Stimulated activated CD8-positive, alpha-beta memory T cell treated with anti-CD3 and anti-CD28 coated beads, Interleukin-7, amount 100 ng/mL, for 1 hour (primary cell): ENCODE measurements around the gene ZNF177.
"Not testable (repeated sequence)": the region's sequence is repeated elsewhere in the genome, so short reads cannot be mapped to it uniquely, and the experiment has no call there.

Experiments used
- DNase-seq, 2 donors: peaks; one replicate each; pipeline ENCODE4 v3.0.0-alpha.2; 2020; ENCODE audit warnings: low read depth in 2 of 2

ZNF177 gene

DNA sequence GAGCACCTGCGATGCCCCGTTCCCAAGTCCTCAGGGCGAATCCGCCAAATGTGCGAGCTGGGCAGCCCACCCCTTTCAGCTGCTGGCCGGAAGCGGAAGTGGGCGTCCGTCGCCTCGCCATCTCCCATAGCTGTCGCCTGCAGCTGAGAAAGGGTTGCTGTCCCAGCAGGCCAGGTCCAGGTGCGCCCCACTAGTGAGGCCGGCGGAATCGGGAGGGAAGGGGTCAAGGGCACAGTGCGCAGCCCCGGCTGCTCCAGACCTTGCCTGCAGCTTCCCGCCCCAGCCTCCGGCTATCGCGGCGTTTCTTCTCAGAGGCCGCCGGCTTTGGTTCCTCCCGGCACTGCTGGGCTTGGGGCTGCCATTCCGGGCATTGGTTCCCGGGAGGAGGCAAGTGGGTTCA is at the start of gene ZNF177:
Gene ZNF177 (plus strand): TSS at position 109 of the 400 bp plus-strand sequence. CDS start 15,299 bp downstream, outside the sequence.
- no peak for DNase-seq

DNA sequence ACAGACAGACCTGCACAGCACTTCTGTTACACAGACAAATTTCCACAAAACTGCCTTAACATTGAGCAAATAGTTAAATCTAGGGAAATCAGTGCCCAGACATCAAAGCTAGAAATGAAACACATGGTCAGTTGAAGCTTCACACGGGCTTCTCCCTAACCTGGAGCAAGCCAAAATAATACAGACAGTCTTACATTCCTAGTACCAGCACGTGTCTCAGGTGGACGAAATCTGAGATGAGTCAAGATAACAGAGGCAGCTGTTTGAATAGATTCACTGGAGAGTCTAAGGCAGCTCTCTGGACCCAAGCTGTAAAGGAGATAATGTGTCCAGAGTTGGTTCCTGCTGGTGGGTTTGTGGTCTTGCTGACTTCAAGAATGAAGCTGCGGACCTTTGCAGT is 49.1 kb upstream of the ZNF177 start:
- DNase-seq: no peak

DNA sequence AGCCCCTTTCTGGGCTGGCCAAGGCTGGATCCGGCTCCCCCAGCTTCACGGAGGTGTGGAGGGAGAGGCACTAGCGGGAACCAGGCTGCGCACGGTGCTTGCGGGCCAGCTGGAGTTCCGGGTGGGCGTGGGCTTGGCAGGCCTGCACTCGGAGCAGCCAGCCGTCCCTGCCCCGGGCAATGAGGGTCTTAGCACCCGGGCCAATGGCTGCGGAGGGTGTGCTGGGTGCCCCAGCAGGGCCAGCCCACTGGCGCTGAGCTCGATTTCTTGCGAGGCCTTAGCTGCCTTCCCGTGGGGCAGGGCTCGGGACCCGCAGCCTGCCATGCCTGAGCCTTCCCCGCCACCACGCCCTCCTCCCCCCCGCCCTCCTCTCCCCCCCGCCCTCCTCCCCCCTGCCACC is 41.5 kb upstream of the ZNF177 start:
- DNase-seq: no peak

DNA sequence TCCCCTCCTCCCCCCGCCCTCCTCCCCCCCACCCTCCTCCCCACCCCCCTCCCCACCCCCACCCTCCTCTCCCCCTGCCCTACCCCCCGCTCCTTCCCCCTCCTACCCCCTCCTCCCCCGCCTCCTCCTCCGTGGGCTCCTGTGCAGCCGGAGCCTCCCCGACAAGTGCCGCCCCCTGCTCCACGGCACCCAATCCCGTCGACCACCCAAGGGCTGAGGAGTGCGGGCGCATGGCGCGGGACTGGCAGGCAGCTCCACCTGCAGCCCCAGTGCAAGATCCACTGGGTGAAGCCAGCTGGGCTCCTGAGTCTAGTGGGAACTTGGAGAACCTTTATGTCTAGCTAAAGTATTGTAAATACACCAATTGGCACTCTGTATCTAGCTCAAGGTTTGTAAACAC is 41.1 kb upstream of the ZNF177 start:
- not testable (repeated sequence) for DNase-seq

DNA sequence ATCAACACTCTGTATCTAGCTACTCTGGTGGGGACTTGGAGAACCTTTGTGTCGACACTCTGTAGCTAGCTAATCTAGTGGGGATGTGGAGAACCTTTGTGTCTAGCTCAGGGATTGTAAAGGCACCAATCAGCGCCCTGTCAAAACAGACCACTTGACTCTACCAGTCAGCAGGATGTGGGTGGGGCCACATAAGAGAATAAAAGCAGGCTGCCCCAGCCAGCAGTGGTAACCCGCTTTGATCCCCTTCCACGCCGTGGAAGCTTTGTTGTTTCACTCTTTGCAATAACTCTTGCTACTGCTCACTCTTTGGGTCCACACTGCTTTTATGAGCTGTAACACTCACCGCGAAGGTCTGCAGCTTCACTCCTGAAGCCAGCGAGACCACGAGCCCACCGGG is 40.6 kb upstream of the ZNF177 start:
- not testable (repeated sequence) for DNase-seq

DNA sequence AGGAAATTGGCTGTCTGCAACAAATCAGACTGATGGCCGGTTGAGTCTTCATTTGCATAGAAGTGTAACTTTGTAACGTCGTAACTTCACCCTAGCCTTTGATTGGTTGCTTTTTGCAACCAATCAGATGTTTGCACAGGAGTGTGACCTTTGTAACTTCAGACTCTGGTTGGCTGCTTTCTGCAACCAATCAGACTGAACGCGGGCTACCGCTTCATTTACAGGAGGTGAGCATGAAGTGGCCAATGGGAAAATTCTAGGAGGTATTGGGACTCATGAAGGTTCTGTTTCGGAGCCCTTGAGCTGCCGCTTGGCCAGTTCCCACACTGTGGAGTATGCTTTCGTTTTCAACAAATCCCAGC is 39.3 kb upstream of the ZNF177 start:
- DNase-seq: no peak

DNA sequence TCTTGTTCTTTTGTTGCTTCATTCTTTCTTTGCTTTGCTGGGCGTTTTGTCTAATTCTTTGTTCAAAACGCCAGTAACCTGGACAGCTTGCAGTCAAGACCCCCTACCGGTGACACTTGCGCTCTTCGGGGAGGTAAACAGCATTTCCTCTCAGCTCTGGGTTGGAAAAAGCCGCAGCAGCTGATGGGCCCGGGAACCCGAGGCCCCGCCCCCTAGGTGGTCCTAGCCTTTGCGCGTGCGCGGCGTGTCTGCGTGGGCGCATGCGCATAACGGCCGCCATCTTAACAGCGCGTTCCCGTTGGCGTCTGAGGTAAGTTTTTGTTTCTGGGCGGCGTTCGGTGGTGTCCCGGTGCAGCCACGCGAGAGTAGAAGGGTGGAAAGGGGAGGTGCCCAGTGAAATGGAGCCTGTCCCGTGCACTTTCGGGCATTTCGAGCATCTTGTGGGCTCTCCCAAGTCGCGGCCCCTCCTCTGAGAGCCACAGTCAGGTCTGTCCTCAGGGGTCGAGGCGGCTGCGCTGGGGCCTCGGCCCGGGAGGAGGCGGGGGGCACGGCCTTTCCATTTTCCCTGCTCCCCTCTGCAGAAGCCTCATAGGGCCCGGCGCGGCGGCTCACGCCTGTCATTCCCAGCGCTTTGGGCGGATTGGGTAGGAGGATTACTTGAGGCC is 38.8 kb upstream of the ZNF177 start, which contains the start of gene ZNF559:
Gene ZNF559 (plus strand): TSS at position 261 of the 665 bp plus-strand sequence. CDS start 14,371 bp downstream, outside the sequence.
- DNase-seq: peak; percentile 96

DNA sequence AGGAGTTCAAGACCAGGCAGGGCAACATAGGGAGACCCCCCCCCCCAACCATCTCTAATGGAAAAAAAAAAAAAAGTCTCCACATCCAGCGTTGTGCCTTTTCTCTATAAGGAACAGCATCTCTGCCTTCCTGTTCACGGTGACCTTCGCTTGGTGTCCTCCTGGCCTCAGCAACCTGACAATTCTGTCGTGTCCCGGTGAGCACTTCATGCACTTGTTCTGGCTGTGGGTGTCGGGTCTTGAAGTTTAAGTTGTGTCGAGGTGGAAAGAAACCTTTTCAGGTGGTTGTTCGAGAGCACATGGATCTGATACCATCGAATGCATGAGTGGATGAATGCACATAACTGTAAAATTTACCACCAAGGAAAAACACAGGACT is 38.2 kb upstream of the ZNF177 start:
- DNase-seq: no peak

DNA sequence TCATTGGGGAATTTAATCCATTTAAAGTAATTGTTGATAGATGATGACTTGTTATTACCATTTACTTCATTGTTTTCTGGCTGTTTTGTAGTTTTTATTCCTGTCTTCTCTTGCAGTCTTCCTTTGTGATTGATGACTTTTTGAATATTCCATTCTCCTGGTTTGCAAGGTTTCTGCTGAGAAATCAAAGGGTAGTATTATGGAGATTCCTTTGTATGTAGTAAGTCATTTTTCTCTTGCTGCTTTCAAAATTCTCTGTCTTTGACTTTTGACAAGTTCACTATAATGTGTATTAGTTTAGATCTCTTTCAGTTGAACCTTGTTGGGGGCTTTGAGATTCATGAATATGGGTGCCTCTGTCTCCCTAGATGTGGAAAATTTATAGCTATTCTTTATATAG is 32.8 kb upstream of the ZNF177 start:
- DNase-seq: no peak

DNA sequence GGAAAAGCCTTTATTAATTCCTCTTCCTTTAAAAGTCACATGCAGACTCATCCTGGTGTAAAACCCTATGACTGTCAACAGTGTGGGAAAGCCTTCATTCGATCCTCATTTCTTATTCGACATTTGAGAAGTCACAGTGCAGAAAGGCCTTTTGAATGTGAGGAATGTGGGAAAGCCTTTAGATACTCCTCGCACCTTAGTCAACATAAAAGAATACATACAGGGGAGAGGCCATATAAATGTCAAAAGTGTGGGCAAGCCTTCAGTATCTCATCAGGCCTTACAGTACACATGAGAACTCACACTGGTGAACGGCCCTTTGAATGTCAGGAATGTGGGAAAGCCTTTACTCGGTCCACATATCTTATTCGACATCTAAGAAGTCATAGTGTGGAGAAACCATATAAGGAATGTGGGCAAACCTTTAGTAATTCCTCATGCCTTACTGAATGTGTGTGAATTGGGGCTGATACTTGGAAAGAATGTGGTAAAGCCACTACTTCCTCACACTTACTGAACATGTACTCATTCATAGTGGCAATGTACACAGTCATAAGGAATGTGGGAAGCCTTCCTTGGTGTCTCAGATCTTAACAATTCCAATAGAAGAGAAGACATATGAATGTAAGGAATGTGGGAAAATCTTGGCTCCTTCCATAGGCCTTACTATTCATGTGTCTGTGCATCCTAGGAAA is 20.1 kb upstream of the ZNF177 start:
- DNase-seq: no peak

DNA sequence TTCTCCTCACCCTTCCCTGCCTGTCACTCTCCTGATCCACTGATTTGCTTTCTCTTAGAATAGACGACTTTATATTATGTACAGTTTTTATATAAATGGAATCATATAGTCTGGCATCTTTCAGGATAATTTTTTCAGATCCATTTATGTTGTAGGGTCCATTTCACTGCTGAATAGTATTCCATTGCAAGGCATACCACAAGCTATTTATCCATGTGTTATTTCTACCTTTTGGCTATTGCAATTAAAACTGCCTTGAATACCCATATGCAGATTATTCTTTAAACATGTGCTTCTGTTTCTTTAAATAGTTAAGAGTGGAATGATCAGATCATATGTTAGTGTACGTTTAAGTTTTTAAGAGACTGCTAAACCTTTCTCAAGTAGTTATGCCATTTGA is 17.8 kb upstream of the ZNF177 start:
- no peak for DNase-seq

DNA sequence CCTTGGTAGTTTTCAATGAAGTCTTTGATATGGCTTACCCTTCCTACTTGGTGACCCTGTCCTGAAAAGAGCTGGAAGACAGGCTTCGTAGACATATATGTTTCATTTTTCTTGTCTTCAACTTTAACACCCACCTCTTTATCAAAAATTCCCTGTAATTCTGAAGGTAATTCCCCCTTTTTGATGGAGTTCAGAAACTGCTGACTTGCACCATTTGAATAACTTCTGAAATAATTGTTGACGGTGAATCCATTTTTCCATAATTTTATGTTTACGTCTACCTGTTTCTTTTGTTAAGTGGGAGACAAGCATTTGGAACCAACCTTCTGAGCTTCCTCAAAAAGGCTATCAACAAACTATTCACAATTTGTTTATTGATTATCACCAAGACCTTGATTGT is 14.6 kb upstream of the ZNF177 start:
- DNase-seq: no peak

DNA sequence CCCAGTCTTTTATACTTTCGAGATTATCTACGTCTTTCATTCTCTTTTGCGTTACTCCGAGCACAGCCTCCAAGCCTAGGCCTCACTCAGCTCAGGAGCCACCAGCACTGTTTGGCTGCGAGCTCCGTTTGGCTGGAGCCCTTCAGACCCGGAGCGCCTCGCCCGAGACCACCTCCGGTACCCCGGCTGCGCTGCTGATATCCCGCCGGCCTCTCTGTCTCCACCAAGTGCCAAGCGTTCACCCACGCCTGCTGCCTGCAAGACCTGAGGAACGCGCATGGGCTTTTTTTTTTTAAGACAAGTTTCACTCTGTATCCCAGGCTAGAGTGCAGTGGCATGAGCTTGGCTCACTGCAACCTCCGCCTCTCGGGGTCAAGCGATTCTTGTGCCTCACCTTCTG is 14.1 kb upstream of the ZNF177 start:
- no peak for DNase-seq

DNA sequence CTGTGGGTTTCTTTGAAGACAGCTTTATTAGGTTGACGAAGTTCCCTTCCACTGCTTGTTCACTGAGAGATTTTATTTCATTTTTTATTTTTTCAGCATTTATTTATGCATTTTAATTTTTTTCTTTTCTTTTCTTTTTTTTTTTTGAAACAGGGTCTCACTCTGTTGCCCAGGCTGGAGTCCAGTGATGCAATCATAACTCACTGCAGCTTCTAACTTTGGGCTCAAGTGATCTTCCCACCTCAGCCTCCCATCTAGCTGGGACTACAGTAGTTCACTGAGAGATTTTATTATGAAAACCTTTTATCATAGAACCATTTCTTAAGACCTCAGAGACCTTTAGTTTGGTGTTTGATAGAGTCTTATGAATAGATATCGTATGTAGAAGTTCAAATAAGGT is 10.3 kb upstream of the ZNF177 start:
- no peak for DNase-seq

DNA sequence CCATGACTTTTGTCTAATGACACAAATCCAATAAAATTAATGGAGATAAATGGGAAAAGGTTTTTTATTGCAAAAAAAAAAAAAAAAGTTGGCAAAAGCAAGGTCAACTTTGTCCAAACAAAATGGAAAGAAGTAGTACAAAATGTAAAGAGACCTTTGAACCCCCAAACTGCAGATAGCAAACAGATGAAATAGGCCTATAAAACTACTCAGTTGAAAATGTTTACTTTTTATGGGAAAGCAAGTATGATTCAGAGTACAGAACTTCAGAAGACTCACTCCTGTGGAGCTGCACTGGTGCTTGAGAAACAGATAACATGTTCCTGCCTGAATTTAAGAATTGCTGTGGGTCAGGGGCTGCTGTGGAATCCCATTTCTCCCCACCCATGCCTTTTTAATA is 9.8 kb upstream of the ZNF177 start:
- no peak for DNase-seq

DNA sequence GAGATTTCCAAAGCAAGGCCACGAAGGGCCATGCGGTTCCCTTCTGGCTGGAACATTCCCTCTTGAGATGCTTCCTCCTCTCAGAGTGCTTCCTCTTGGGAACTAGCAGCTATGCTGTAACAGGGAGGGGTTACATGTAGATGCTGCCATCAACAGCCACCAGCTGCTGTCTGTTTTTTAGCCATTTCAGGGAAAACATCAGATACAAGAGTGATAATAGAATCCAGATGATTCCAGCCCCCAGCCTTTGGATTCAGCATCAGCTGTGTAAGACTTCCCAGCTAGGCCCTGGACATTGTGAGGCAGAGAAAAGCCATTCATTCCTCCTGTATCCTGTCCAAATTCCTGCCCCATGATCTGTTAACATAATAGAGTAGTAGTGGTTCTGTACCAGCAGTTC is 8.2 kb upstream of the ZNF177 start:
- DNase-seq: no peak

DNA sequence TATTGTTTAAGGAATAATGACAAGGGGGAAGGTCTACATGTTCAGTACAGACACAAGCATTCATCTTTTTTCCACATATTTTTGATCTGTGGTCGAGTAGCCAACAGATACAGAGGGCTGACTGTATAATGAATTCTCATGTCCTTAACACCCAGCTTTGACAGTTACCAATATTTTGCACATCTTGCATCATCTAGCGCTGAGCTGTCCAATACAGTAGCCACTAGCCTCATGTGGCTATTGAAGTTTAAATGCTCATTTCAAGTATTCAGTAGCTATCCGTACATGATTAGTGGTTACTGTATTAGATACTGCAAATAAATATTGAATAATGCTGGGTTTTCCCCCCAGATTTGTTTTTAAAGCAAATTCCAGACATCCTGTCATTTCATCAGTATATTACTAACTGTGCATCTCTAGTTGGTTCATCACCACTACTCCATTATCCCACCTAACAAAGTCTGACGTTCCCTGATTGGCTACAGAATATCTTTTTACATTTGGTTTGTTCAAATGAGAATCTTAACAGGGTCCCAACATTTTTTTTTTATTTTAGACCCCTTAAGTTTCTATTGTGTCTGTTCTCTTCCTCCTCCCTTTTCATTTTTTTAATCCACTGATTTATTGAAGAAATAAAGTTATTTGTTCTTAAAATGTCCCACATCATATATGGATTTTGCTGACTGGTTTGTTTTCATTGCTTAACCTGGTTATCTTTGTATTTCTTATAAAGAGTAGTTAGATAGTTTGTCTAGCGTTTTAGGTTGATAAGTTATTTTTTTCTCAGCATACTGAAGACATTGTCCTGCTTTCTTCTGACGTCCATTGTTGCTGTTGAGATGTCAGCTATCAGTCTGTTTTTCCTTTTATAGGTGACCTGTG is 8.2 kb downstream of the ZNF177 start:
- no peak for DNase-seq

DNA sequence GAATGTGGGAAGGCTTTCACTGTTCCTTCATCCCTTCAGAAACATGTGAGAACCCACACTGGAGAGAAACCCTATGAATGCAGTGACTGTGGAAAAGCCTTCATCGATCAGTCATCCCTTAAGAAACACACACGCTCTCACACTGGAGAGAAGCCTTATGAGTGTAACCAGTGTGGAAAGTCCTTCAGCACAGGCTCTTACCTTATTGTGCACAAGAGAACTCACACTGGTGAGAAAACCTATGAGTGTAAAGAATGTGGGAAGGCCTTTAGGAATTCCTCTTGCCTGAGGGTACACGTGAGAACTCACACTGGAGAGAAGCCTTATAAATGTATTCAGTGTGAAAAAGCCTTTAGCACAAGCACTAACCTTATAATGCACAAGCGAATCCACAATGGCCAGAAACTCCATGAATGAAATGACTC is 18.6 kb downstream of the ZNF177 start:
- DNase-seq: no peak

DNA sequence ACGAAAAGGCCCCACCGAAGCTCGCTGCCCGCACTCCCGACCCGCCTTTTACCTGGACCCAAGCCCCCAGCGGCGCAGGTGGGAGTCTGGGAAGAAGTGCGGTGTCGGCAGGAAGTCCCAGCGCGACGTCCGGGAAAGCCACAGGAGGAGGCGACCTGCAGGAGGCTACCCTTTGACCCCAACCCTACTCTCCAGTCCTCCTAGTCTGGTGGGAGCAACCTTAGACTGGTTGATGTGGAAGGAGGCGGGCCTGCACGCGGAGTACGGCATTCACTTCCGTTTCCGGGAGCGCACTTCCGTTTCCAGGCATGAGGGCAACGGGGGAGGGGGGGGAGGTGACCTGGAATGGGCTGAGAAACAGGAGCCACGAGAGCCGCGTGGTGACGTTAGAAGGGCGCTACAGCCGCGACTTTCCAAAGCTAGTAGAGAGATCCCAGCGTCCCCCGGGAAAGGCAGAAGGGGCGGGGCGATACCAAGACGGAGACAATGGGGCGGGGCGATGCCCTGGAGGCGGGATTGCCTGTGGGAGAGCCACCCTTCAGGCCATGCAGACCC is 44.1 kb downstream of the ZNF177 start:
- DNase-seq: no peak

DNA sequence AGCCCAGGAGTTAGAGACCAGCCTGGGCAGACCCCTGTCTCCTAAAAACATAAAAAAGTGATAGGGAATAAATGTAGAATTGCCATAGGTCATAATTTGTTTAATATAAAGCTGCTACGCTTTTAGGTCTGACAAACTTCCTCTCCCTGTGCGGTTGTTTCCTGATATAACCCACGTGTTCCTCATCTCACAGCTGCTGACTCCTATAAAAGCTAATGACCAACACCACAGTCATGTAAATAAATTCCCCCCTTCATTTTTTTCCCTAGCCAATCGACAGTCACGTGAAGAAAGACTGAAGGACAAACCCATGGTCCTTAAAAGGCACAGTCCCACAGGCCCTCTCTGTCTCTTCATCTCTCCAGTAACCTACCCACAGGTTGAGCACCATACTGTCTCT is 45.0 kb downstream of the ZNF177 start:
- DNase-seq: no peak

DNA sequence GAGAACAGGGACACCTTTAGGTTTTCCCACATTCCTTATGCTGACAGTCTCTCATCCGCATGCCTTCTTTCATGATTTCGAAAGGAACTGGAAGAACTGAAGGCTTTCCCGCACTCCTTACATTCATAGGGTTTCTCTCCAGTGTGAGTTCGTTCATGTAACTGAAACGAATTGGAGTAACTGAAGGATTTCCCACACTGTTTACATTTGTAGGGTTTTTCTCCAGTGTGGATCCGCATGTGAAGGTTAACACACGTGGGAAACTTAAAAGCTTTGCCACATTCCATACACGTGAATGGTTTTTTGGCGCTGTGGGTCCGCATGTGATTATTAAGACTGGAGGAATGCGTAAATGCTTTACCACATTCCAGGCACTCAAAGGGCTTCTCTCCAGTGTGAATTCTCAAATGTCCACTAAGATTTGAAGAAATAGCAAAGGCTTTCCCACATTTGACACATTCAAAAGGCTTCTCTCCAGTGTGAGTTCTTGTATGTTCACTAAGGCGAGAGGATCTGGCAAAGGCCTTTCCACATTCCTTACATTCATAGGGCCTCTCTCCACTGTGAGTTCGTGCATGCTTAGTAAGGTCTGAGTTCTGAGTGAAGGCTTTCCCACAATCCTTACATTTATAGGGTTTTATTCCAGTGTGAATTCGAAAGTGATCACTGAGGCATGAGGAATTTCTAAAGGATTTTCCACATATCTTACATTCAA is 50.6 kb downstream of the ZNF177 start:
- no peak for DNase-seq

DNA sequence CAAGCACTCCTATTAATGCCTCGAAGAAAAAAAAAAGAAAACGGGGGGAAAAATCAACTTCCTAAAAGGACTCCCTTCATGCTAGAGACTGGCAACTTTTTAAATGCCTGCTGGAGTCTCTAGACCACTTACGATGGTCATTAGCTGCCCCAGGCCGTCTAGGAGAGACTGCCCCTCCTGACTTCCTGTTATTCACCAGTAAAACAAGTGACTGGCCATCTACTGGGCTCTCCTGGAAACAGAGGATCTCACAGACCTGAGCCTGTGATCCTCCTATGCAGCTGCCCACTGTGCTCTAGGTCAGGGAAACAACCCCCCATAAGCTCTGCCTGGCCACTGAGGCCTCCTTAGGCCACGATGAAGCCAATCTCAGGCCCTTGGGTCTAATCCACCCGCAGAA is 65.1 kb downstream of the ZNF177 start:
- DNase-seq: no peak
